ENCODE results near the gene OASL. TPM values are rescaled to one million over a fixed set of nuclear protein-coding genes. Genes with fewer than 3 reads are reported as not detected.
A peak's percentile ranks its signal among the peaks of the same experiment; 100 is the strongest.

The OASL gene
- total and polyA plus RNA-seq, 10 of the 15 experiments (the other 5 are each of a cell fraction or from before 2014, with no cell fraction given) = 2.3 to 9.1 (median 2.7) TPM

DNA sequence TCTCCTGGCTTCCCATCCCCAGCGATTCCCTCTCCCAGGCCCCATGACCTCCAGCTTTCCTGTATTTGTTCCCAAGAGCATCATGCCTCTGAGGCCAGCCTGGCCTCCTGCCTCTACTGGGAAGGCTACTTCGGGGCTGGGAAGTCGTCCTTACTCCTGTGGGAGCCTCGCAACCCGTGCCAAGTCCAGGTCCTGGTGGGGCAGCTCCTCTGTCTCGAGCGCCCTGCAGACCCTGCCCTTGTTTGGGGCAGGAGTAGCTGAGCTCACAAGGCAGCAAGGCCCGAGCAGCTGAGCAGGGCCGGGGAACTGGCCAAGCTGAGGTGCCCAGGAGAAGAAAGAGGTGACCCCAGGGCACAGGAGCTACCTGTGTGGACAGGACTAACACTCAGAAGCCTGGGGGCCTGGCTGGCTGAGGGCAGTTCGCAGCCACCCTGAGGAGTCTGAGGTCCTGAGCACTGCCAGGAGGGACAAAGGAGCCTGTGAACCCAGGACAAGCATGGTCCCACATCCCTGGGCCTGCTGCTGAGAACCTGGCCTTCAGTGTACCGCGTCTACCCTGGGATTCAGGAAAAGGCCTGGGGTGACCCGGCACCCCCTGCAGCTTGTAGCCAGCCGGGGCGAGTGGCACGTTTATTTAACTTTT, 37.1 kb downstream of the OASL start (continued):
- no peak for TF ChIP-seq SUPT20H (IDR thresholded peaks at IDR 0.05; ENCODE audit: borderline replicate concordance, control insufficient read depth, low read depth, low read length)

DNA sequence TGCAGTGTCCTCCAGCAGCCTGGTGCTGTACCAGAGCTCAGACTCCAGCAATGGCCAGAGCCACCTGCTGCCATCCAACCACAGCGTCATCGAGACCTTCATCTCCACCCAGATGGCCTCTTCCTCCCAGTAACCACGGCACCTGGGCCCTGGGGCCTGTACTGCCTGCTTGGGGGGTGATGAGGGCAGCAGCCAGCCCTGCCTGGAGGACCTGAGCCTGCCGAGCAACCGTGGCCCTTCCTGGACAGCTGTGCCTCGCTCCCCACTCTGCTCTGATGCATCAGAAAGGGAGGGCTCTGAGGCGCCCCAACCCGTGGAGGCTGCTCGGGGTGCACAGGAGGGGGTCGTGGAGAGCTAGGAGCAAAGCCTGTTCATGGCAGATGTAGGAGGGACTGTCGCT, 38.0 kb downstream of the OASL start:
- FAIRE-seq (no peak), DNase-seq (ENCODE audit: low read depth, low spot score) (no peak), ATAC-seq (no peak)
- no TSS peak for BruUV-seq (replicated peaks)
- intact Hi-C loops (cut with micrococcal nuclease; ENCODE audit: unreplicated experiment) = no loop called here
- peak; percentile 41; the same call in 1 of the 2 replicates for TF ChIP-seq POLR2A (IDR thresholded peaks at IDR 0.05; ENCODE audit: low read depth, low read length)
- TF ChIP-seq MYC (IDR thresholded peaks at IDR 0.05; ENCODE audit: insufficient read depth, insufficient read length, insufficient replicate concordance, low read length, severe bottlenecking) = no peak
- Histone ChIP-seq H3K79me2 (ENCODE audit: control insufficient read depth, insufficient read depth, low read length) (no peaks in the 10 kb centered on the region), H3K27me3 (replicated peaks in 1 of 2; ENCODE audit: control insufficient read depth in 2 of 2, insufficient read depth in 2 of 2, low read length in 1 of 2) (no peaks in the 10 kb centered on the region), H3K4me1 (ENCODE audit: control insufficient read depth, insufficient read depth, low read length) (no peaks in the 10 kb centered on the region), H3K9ac (ENCODE audit: control insufficient read depth, insufficient read depth, low read length) (no peak overlapping the region), H3K27ac (ENCODE audit: control insufficient read depth, insufficient read depth) (no peak overlapping the region), H4K20me1 (ENCODE audit: control insufficient read depth, insufficient read depth) (no peaks in the 10 kb centered on the region), H3K4me2 (ENCODE audit: control insufficient read depth, insufficient read depth) (no peak overlapping the region), H3K9me3 (replicated peaks; ENCODE audit: control insufficient read depth, insufficient read depth, low read length) (no peaks in the 10 kb centered on the region), H3K4me3 (no peak overlapping the region), H2AFZ (ENCODE audit: control insufficient read depth, low read depth, low read length) (no peak overlapping the region), H3K36me3 (ENCODE audit: control insufficient read depth in 2 of 2, insufficient read depth in 2 of 2, low read length in 1 of 2) (peaks cover 4 to 10% of the 10 kb centered on the region in 2 experiments)
- SMC1A ChIA-PET (ENCODE audit: uncharacterized antibody, unreplicated experiment) = no interaction called here
- POLR2A ChIA-PET = no interaction called here
- 86% methylated on average over 11 of the region's 11 CpGs for WGBS (ENCODE audit: insufficient coverage, insufficient replicate concordance, low lambda C conversion rate, missing lambda C conversion rate)
- in situ Hi-C loops (cut with MboI) = no loop called here
- RAD21 ChIA-PET (ENCODE audit: unreplicated experiment) = no interaction called here
- CTCF ChIA-PET = interaction anchor here (1.0 kb wide), 1 partner anchor 59 kb away, joined by 3 read pairs; no protein-coding TSS in a partner anchor

DNA sequence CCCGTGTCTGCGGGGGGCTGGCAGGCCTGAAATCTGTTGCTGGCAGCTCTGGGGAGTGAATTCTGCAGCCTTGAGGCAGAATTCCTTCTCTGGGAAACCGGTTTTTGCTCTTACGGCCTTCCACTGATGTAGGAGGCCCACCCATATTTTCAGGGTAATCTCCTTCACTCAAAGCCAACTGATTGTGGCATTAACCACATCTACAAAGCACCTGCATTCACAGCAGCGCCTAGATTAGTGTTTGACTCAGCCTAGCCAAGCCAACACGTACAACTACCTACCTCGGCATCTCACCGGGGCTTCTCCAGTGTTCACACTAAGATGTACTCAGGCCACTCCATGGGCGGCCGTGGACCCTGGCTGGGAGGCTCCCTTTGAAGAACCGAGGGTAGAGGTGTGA, 38.5 kb downstream of the OASL start:
- RAD21 ChIA-PET (ENCODE audit: unreplicated experiment) = no interaction called here
- Histone ChIP-seq H3K4me2 (ENCODE audit: control insufficient read depth, insufficient read depth) (no peak overlapping the region), H3K27me3 (replicated peaks in 1 of 2; ENCODE audit: control insufficient read depth in 2 of 2, insufficient read depth in 2 of 2, low read length in 1 of 2) (no peaks in the 10 kb centered on the region), H3K4me1 (ENCODE audit: control insufficient read depth, insufficient read depth, low read length) (no peaks in the 10 kb centered on the region), H2AFZ (ENCODE audit: control insufficient read depth, low read depth, low read length) (no peak overlapping the region), H3K9ac (ENCODE audit: control insufficient read depth, insufficient read depth, low read length) (no peak overlapping the region), H3K4me3 (no peak overlapping the region), H3K9me3 (replicated peaks; ENCODE audit: control insufficient read depth, insufficient read depth, low read length) (no peaks in the 10 kb centered on the region), H3K79me2 (ENCODE audit: control insufficient read depth, insufficient read depth, low read length) (no peaks in the 10 kb centered on the region), H4K20me1 (ENCODE audit: control insufficient read depth, insufficient read depth) (no peaks in the 10 kb centered on the region), H3K27ac (ENCODE audit: control insufficient read depth, insufficient read depth) (no peak overlapping the region), H3K36me3 (ENCODE audit: control insufficient read depth in 2 of 2, insufficient read depth in 2 of 2, low read length in 1 of 2) (peaks cover 4 to 10% of the 10 kb centered on the region in 2 experiments)
- POLR2A ChIA-PET = no interaction called here
- WGBS (ENCODE audit: insufficient coverage, insufficient replicate concordance, low lambda C conversion rate, missing lambda C conversion rate) = 80% methylated on average over 11 of the region's 11 CpGs
- TF ChIP-seq JUNB (IDR thresholded peaks at IDR 0.05) (no peak), SREBF2 (IDR thresholded peaks at IDR 0.05; ENCODE audit: low read length) (no peak), BCL11A (IDR thresholded peaks at IDR 0.05; ENCODE audit: low read depth, low read length) (no peak), ASH2L (IDR thresholded peaks at IDR 0.05; ENCODE audit: borderline replicate concordance, low read depth) (no peak), TCF3 (IDR thresholded peaks at IDR 0.05; ENCODE audit: borderline replicate concordance, insufficient read depth, low read depth, low read length) (no peak)
- TF ChIP-seq, protein P1, sequence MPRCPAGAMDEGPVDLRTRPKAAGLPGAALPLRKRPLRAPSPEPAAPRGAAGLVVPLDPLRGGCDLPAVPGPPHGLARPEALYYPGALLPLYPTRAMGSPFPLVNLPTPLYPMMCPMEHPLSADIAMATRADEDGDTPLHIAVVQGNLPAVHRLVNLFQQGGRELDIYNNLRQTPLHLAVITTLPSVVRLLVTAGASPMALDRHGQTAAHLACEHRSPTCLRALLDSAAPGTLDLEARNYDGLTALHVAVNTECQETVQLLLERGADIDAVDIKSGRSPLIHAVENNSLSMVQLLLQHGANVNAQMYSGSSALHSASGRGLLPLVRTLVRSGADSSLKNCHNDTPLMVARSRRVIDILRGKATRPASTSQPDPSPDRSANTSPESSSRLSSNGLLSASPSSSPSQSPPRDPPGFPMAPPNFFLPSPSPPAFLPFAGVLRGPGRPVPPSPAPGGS (IDR thresholded peaks at IDR 0.05; ENCODE audit: borderline replicate concordance, insufficient read depth, low read depth, low read length, poor library complexity, severe bottlenecking) = no peak
- TF ChIP-seq, protein P2, sequence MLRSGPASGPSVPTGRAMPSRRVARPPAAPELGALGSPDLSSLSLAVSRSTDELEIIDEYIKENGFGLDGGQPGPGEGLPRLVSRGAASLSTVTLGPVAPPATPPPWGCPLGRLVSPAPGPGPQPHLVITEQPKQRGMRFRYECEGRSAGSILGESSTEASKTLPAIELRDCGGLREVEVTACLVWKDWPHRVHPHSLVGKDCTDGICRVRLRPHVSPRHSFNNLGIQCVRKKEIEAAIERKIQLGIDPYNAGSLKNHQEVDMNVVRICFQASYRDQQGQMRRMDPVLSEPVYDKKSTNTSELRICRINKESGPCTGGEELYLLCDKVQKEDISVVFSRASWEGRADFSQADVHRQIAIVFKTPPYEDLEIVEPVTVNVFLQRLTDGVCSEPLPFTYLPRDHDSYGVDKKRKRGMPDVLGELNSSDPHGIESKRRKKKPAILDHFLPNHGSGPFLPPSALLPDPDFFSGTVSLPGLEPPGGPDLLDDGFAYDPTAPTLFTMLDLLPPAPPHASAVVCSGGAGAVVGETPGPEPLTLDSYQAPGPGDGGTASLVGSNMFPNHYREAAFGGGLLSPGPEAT (IDR thresholded peaks at IDR 0.05; ENCODE audit: low read depth) = no peak
- FAIRE-seq (no peak), ATAC-seq (no peak), DNase-seq (ENCODE audit: low read depth, low spot score) (no peak)
- no TSS peak for BruUV-seq (replicated peaks)
- CTCF ChIA-PET = no interaction called here
- intact Hi-C loops (cut with micrococcal nuclease; ENCODE audit: unreplicated experiment) = no loop called here
- SMC1A ChIA-PET (ENCODE audit: uncharacterized antibody, unreplicated experiment) = no interaction called here
- in situ Hi-C loops (cut with MboI) = no loop called here

Data from GM12878 (cell line).